Measurements from ENCODE around the gene SNRPB.

DNA sequence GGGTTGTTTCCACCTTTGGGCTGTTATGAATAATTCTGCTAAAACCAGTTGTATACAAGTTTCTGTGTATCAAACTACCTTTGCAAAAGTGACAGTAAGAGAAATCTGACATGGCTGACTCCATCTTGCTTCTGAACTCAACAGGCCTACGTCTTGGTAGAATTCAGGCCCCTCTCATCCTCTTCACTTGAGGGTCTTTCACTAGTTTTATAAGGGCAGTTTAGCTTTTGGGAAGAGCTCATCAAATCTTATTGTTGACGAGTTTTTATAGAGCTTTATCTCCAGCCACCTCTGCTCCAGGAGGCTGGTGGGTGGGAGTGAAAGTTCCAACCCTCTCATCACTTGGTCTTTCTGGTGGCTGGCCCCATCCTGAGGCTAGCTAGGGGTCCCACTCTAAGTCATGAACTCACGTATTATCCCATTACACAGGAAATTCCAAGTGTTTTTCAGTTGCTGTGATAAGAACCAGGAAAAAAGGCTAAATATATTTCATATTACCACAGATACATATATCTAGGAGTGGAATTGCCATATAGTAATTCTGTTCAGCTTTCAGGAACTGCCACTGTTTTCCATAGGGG lies 11.6 kb downstream of the SNRPB start:
- TF ChIP-seq, protein P1, sequence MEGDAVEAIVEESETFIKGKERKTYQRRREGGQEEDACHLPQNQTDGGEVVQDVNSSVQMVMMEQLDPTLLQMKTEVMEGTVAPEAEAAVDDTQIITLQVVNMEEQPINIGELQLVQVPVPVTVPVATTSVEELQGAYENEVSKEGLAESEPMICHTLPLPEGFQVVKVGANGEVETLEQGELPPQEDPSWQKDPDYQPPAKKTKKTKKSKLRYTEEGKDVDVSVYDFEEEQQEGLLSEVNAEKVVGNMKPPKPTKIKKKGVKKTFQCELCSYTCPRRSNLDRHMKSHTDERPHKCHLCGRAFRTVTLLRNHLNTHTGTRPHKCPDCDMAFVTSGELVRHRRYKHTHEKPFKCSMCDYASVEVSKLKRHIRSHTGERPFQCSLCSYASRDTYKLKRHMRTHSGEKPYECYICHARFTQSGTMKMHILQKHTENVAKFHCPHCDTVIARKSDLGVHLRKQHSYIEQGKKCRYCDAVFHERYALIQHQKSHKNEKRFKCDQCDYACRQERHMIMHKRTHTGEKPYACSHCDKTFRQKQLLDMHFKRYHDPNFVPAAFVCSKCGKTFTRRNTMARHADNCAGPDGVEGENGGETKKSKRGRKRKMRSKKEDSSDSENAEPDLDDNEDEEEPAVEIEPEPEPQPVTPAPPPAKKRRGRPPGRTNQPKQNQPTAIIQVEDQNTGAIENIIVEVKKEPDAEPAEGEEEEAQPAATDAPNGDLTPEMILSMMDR (conservative IDR thresholded peaks at IDR 0.05) = no peak
- no peak for TF ChIP-seq EZH2 (IDR thresholded peaks at IDR 0.05; ENCODE audit: low read depth)
